Pulmonary artery endothelial cell (primary cell): ENCODE data around the gene SERPINB1. TPM values are rescaled to one million over a fixed set of nuclear protein-coding genes. Genes with fewer than 3 reads are reported as not detected.

Experiments used
- DNase-seq: peaks from one replicate; pipeline ENCODE4 v3.0.0-alpha.2; 2011; ENCODE audit warnings: low read depth, low spot score
- total RNA-seq: library from RNA; depleted of rRNA; stranded (reverse); fragments of >200 nt; gene quantifications from 2 replicates; pipeline ENCODE4 v1.2.3, GENCODE V29; 2014

Gene SERPINB1
- total RNA-seq, 1 donor from 2014 or later, result 50.8 TPM

GRCh38 chr6:2850538-2851113 is 9.0 kb upstream of the SERPINB1 start:
- DNase-seq, result peak; percentile 85

DNA sequence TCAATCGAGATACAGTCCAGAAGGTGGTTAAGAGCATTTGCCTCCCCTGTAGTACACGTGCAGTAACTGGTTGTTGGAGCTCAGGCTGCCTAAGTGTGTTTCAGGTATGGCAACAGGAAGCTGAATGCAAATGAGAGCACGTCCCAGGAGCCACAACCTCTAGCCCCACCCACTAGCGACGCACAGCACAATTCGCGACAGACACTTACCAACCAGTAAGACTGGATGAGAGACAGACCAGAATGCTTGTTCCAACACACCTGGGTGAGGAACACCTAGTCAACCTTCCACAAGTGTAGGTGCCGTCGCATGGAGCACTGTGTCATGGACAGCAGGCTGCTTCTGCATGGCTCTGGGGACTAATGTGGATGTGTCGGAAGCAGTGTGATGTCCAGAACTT is 7.2 kb upstream of the SERPINB1 start:
- DNase-seq, result no peak

DNA sequence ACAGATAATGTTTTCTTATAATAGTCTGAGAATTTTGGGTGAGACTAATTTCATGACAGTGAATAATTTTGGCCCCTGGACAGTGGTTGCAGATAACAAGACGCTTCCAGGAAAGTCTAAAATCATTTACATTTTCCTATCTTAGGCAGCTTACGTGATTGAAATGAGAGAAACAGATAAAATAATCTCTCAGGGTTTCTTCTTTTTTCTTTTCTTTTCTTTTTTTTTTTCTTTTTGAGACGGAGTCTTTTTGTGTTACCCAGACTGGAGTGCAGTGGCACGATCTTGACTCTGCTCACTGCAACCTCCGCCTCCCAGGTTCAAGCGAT is 4.2 kb upstream of the SERPINB1 start:
- no peak for DNase-seq

- DNase-seq, result no peak
Measured at GRCh38 chr6:2844008-2844407, 2.3 kb upstream of the SERPINB1 start.

DNA sequence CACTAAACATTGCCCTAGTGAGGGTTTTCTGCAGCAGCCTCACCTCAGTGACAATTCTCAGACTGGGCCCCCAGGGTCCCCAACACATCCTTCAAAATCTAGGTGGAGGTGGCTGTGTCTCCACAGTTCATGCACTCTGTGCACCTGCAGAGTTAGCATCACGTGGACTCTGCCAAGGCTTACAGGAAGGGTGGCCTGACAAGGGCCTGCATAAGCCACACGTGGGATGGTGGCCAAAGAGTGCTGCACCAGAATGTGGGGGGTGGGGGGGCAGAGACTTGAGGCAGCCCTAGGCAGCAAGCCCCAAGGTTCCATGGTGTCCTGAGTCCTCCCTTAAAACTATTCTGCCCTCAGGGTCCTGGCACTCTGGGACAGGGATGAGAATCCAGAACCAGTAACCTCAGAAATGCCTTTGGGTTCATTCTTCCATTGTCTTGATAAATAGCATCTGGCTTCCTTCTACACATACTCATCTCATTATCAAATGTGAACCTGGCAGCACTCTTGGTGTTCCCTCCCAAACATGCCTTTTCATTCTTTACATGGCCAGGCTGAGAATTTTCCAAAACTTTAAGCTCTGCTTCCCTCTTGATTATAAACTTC is 1.6 kb upstream of the SERPINB1 start:
- no peak for DNase-seq

DNA sequence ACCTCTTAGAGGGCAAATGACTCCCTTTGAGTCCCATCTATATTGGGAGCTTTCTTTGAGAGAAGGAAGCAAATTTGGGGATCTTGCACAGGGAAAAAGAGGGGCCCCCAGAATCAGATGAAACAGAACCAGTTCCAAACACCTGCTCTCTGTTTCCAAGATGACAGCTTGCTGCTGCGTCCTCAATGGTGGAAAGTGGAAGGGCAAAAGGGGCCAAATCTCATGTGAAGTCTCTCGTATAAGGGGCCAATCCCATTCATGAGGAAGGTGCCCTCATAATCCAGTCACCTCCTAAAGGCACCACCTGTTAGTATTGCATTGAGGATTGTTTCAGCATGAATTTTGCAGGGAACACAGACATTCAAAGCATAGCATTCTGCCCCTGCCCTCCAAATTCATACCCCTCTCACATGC is 483 bp upstream of the SERPINB1 start:
- no peak for DNase-seq

DNA sequence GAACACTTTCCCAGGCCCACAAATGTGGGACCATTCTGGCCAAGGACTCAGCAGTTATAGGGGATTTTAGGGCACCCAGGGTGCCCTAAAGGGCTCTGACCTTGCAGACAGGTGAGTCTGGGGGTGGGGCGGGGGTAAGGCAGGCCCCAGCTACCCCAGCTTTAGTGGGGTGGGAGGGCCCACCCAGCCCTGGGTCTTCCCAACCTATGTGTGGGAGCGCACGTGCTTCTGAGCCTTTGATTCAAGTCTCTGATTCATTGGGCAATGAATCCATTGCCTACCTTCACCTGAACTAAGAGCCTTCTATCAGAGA is 958 bp downstream of the SERPINB1 start:
- no peak for DNase-seq

- no peak for DNase-seq
Measured at GRCh38 chr6:2839982-2840748, 1.5 kb downstream of the SERPINB1 start.

DNA sequence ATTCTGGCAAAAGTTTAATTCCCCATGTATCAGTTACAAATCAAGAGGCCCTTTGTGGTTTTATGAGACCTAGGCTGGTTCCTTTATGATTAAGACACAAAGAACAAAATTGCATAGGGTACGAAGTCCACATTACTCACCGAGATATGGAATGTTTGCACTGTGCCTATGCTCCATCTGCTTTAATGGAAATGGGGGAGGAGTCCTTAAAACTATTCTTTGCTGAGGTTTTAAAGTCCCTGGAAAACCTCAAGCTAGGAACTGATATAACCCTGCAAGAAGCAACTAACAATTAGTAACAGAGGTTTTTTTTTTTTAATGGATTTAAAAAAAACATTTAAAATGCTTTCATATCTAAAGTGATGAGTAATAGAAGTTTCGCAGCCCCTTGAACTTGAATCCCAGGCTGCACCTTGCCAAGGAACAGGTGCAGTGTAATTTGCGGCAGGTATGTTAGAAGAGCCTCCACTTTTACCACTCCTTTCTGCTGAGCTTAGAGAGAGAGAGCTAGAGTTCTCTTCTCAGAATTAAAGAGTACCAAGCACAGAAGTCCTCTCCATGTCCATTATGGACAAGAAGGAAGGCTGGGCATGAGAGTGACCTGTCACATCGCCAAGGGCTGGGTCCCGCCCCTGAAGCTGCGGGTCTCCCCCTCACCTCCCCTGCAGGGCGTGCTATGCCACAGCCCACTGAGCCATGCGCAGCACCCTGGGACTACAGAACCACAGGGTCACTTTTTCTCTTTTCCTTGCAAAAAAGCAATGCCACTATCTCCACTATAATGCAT is 2.3 kb downstream of the SERPINB1 start:
- no peak for DNase-seq

- no peak for DNase-seq
Measured at GRCh38 chr6:2838251-2838650, 3.4 kb downstream of the SERPINB1 start.

DNA sequence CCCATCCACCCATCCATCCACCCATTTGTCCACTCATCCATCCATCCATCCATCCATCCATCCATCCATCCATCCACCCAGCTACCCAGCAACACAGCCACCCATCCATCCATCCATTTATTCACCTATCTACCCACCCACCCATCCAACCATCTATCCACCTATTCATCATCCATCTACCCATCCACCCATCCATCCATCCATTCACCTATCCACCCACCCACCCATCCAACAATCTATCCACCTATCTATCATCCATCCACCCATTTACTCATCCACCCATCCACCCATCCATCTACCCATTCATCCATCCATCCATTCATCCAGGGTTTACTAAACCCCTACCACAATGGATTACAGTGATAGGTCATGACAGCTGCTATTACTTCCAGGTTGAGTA is 7.4 kb downstream of the SERPINB1 start:
- DNase-seq, result no peak

- DNase-seq, result no peak
Measured at GRCh38 chr6:2831392-2831791, 10.3 kb downstream of the SERPINB1 start.

DNA sequence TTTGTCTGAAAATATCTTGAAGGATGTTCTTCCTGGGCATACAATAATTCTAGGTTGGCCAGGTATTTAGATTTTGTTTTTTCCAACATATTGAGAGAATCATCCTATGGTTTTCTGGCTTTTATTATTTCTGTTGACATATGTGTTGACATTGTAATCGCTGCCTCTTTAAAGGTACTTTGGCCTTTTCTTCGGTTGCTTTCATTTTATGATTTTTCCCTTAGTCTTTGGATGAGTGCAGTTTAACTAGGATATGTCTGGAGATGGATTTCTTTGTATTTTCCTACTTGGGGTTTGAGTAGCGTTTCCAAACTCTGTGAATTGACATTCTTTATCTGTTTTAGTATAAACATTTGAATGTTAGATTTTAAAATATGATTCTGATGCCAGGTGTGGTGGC is 11.5 kb downstream of the SERPINB1 start:
- DNase-seq, result no peak

DNA sequence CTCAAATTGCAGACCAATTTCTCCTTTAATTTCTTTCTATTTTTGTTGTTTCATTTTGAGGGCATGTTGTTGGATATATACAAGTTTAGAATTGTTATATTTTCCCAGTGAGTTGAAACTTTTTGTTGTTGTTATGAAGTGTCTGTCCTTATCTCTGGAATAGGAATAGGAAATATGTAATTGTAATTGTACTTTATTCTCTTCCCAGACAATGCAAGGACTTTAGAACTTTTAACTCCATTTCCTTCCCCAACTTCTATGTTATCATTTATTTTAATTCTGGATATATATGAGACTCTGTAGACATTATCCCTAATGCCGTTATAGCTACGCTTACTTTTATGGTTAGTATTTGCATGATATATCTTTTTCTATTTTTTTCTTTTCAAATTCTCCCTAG is 12.4 kb downstream of the SERPINB1 start:
- no peak for DNase-seq

- DNase-seq, result no peak
Measured at GRCh38 chr6:2828629-2829028, 13.0 kb downstream of the SERPINB1 start.

DNA sequence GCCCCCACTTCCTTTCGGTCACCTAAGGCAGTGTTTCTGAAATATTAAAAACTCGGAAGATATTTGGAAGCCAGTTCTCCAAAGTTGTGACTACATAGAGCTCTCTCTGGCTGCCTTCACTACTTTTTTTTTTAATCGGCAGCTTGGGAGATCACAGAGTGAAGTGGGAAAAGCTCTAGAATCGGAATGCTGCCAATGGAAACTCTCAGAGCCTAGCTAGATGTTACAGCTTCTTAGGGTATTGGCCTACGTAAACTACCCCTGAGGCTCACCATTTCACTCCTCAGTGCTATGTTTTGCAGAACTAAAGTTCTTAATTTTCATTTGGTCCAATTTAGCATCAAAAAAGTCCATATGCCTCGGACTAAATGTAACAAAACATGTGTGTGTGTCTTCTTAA is 14.5 kb downstream of the SERPINB1 start:
- DNase-seq, result no peak

- no peak for DNase-seq
Measured at GRCh38 chr6:2826131-2826530, 15.5 kb downstream of the SERPINB1 start.

- DNase-seq, result no peak
Measured at GRCh38 chr6:2823104-2823850, 18.4 kb downstream of the SERPINB1 start.

DNA sequence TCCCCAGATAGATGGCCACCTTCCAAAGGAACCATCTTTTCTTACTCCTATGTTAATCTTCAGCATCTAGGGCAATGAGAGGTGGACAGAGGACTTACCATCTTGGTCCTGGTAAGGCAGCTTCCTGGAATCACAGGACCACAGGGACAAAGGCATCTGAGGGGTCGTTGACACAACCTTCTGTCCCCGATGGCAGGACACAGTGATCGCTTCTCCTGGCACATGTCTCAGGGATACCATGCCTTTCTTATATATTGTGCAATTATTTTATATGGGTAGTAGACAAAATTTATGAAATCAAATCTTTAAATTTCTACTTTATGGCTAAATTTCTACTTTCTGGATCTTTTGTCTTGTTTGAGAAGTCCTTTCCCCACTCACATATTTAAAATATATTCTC is 20.1 kb downstream of the SERPINB1 start:
- DNase-seq, result no peak

DNA sequence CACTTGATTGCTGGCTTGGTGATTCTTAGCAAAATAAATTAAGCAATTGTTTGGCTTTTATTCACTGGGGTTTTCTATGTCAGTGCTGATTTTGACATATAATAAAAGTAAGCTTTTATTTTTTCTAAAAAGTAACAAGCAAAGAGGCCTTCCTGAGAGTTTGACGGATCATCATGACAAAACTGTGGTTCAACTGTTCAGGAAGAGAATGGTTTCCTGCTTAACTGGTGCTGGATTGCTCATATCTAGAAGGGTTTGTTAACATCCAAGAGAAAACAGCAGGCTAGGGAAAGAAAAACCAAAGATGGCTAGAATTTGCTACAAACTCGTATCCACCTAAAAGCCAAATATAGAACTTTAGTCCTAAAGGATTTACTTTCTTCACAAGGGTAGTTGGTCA is 21.2 kb downstream of the SERPINB1 start:
- DNase-seq, result peak; percentile 75

- DNase-seq, result no peak
Measured at GRCh38 chr6:2819978-2820377, 21.7 kb downstream of the SERPINB1 start.

GRCh38 chr6:2819115-2819514 is 22.5 kb downstream of the SERPINB1 start:
- DNase-seq, result no peak
